HG03159 (cell line): ENCODE results near the gene SPPL2B.

ENCODE experiments used
- ATAC-seq: cut with Tn5 transposase; IDR thresholded peaks from one replicate; pipeline ENCODE4 v1.9.1; 2021; ENCODE audit warnings: mild to moderate bottlenecking, moderate library complexity; ENCODE audit not compliant: unreplicated experiment

The SPPL2B gene

DNA sequence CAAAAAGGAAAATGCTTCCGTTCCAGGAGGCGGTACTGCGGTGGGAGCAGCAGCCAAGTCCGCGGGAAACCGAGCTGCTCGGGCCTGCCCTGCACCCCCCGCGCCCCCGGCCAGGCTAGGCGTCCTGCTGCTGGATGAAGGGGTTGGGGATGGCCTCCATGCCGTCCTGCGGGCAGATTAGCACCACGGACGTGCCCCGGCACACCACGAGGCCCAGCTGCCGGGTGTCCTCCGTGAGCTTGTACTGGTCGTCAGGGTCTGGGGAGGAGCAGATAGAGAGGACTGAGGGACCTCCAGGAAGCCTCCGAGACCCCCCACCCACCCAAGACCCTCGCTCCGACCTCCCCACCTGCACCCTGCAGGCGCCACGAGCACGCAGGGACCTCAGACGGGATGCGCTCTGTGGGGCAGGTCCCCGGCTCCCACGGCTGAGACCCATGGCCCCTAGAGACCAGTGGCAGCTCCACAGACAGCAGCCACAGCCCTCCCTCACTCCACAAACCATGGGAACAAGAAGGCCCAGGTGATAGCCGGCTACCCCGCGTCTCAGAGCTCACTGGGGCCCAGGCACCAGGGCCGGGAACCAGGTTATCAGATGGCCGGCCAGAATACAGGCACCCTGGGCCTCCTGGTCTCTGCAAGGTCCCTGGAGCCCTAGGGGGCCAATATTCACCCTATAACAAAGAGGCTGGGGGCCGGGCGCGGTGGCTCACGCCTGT, 6.8 kb upstream of the SPPL2B start:
- ATAC-seq, result no peak

GRCh38 chr19:2323707-2324106, 4.8 kb upstream of the SPPL2B start:
- no peak for ATAC-seq

DNA sequence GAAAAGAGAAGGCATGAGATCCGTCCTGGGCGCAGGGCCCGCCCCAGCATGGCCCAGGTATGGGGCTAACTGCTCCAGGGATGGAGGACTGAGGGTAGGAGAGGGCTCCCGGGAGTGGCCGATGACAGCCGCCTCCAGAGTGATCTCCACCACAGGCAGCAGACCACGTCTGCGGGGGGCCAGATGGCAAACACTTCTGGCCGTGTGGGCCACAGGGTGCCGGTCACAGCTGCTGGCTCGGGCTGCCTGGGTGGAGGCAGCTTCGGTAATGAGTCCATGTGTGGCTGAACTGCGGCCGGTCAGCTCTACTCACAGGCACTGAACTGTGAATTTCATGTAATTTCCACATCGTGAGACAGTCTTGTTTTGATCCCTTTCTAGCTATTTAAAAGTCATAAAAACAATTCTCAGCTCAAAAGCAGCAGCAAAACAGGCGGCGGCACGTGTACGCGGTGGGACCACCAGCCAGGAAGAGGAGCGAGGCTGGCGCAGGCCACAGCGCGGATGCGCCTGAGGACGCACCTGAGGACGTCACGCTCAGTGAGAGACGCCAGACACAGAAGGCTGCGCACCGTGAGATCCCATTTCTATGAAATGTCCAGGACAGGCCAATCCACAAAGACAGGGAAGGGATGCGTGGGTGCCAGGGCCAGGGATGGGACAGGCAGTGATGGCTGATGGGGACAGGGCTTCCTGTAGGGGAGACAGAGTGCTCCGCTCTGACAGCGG, 4.1 kb upstream of the SPPL2B start:
- no peak for ATAC-seq

- no peak for ATAC-seq
Observed at GRCh38 chr19:2325281-2326046, 3.0 kb upstream of the SPPL2B start.

- ATAC-seq, result no peak
Observed at GRCh38 chr19:2326699-2327360, 1.7 kb upstream of the SPPL2B start.

GRCh38 chr19:2327773-2328400, 597 bp upstream of the SPPL2B start:
- ATAC-seq, result no peak

DNA sequence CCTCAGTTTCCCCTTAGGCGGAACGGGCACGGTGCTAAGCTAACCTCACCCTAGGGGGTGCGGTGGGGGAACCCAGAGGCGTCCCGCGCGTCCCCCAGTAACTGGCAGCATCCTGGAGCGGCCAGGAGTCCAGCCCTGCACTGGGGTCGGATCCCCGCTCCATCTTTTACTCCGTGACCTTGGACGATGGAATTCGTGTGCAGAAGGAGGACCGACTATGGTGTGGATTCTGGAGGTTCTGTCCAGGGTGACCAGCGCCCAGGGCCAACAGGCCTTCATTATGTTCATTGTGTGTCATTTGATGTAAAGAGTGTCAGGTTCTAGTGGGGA, 630 bp downstream of the SPPL2B start:
- ATAC-seq, result no peak

DNA sequence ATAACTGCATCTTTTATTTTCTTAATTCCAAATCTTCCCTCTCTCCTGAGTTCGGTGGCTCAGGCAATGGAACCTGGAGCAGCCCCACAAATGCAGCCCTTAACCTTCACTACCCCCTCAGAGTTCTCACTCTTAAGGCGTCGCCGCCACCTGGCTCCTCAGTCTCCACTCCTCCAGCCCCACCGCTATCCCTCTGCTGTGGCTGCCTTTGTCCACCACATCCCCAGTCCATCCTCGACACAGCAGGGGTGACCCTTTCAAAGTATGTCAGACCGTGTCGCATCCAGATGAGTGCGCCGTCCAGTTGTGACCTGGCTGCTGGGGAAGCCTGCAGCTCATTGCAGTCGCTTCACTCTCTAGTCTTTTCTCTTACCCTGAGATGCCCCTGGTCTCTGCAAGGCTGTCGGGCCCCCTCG, 1.0 kb downstream of the SPPL2B start:
- no peak for ATAC-seq

DNA sequence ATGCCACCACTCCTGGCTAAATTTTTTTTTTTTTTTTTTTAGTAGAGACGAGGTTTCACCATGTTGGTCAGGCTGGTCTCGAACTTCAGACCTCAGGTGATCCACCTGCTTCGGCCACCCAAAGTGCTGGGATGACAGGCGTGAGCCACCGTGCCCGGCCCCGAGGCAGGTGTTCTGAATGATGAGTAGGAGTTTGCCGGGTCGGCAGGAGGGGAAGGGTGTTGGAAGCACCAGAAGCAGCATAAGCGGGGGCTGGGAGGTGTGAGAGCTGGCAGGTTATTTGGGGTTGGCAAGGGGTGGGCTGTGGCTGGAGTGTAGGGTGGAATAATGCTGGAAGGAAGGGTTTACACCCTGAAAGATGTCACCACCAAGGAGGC, 1.8 kb downstream of the SPPL2B start:
- no peak for ATAC-seq

DNA sequence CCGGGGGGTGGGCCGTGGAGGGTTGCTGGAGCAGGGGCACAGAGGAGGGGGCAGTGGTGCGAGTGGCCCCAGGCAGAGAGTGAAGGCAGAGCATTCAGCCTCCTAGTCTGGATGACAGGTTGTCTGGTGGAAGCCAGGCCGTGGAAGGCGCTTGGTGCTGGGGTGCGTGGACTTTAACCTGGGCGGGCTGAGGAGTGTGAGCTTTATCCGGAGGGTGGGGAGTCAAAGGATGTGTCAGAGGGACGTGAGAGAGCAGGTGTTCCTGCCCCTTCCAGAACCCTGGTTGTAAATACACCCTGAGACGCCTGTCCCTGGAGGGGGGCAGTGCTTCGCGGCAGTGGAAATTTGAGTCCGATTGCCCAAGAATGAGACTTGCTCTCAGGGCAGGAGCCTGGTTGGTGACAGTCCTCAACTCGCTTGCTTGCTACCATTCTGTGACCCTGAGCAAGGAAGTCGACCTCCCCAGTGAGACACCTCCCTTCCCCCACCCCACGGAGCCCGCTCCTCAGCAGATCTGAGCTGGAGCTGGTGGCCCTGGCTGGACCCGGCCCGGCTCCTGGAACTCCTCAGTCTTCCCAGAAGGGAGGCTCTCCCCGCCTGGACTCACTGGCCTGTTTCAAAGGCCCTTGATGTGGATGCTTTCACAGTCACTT, 2.3 kb downstream of the SPPL2B start:
- no peak for ATAC-seq

- no peak for ATAC-seq
Observed at GRCh38 chr19:2331601-2332246, 3.2 kb downstream of the SPPL2B start.

GRCh38 chr19:2332341-2333026, 4.0 kb downstream of the SPPL2B start:
- no peak for ATAC-seq

DNA sequence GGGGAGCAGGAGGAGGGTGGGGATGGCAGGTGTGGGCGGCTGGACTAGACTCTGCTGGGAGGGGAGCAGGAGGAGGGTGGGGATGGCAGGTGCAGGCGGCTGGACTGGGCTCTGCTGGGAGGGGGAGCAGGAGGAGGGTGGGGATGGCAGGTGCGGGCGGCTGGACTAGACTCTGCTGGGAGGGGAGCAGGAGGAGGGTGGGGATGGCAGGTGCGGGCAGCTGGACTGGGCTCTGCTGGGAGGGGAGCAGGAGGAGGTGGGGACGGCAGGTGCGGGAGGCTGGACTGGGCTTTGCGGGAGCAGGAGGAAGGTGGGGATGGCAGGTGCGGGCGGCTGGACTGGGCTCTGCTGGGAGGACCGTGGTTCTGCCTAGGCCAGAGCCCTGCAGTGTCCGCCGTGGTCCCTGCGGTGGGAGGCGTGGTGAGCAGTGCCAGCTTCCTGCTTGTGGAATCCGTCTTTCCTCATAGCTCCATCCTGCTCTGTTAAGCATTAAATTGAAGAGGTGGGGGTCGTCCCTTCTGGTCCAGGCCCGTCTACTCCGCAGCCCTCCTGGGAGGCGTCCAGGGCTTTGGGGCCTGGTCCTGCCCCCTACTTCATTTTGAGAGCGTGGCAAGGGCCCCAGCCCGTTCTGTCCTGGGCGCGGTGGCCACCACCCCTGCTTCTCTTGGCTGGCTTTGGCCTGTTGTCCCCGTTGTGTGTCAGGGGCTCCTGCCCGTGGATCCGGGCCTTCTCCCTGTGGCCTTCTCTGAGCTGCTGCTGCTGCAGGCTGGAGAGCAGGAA, 4.7 kb downstream of the SPPL2B start:
- ATAC-seq, result no peak

- no peak for ATAC-seq
Observed at GRCh38 chr19:2333807-2334211, 5.3 kb downstream of the SPPL2B start.

DNA sequence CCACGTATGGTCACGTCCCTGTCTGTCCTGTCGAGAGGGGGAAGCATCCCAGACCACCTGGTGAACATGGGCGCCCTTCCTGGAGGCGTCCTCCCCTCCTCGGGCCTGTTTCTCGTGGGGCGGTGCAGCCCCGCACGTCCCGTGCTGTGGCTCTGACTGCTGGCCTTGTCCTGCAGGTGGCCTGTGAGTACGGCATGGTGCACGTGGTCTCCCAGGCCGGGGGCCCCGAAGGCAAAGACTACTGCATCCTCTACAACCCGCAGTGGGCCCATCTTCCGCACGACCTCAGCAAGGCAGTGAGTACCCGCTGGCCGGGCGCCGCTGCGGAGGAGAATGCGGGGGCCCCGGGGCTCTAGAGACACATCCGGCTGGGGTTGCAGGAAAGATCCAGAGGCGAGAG, 5.9 kb downstream of the SPPL2B start:
- no peak for ATAC-seq

- no peak for ATAC-seq
Observed at GRCh38 chr19:2334986-2335846, 6.7 kb downstream of the SPPL2B start.

GRCh38 chr19:2335848-2336247, 7.4 kb downstream of the SPPL2B start:
- no peak for ATAC-seq
